ENCODE data around the gene PHYKPL.

Gene PHYKPL

DNA sequence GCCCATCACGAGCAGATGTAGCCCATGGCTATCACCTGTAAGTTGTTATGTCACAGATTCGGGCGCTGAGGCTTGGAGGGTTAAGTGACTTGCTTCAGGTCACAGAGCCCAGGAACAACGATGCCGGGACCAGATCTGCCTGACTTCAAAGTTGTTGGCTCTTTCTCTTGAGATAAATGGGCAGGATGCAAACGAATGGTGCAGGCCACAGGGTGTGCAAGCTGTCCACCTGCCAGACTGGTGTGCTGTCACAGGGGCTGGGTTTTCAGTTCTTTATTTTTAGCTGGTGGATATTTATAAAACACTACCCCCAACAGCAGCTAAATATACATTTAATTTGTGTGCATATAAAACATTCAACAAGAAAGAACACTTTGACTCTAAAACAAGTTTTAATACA lies 17.7 kb upstream of the PHYKPL start:
- Mint-ChIP-seq H3K4me1 (peaks cover 10% of the 10 kb centered on the region), H3K36me3 (ENCODE audit: low read depth) (no peaks in the 10 kb centered on the region)

GRCh38 chr5:178249191-178249989 lies 16.8 kb upstream of the PHYKPL start:
- no peak overlapping the region for H3K4me3 Mint-ChIP-seq
- no peaks in the 10 kb centered on the region for H3K27me3 Mint-ChIP-seq (ENCODE audit: low read depth)
- H3K27ac Mint-ChIP-seq: no peak overlapping the region
- peaks cover 10% of the 10 kb centered on the region for H3K4me1 Mint-ChIP-seq
- no peaks in the 10 kb centered on the region for H3K36me3 Mint-ChIP-seq (ENCODE audit: low read depth)
- no peak for TF ChIP-seq CTCF (IDR thresholded peaks at IDR 0.05; ENCODE audit: unreplicated experiment in 3 of 3)
- H3K9me3 Mint-ChIP-seq: no peaks in the 10 kb centered on the region

More for the DNA sequence above, 17.7 kb upstream of the PHYKPL start:
- no peak for TF ChIP-seq CTCF (IDR thresholded peaks at IDR 0.05; ENCODE audit: unreplicated experiment in 3 of 3)
- H3K27ac Mint-ChIP-seq: no peak overlapping the region
- H3K4me3 Mint-ChIP-seq: no peak overlapping the region
- H3K27me3 Mint-ChIP-seq (ENCODE audit: low read depth): peaks cover 2% of the 10 kb centered on the region
- no peaks in the 10 kb centered on the region for H3K9me3 Mint-ChIP-seq

DNA sequence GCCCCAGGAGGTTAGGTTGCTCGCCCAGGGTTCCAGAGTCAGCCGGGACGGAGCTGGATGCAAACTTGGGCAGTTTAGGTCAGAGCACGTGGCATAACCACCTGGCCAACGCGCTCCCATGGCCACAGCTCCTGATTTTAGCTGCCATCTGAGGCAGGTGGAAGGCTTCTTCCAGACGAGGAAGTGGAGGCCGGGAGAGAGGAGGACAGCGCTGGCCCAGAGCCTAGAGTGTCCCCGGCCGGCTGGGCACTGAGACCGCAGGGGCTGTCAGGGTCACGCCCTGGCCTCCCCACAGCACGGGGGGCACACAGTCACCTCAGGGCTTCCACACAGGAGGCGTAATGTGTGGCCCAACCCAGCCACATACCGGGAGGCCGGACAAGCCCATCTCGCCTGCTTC lies 16.1 kb upstream of the PHYKPL start:
- no peak overlapping the region for H3K4me3 Mint-ChIP-seq
- no peaks in the 10 kb centered on the region for H3K9me3 Mint-ChIP-seq
- peaks cover 10% of the 10 kb centered on the region for H3K4me1 Mint-ChIP-seq
- H3K36me3 Mint-ChIP-seq (ENCODE audit: low read depth): no peaks in the 10 kb centered on the region
- H3K27ac Mint-ChIP-seq: no peak overlapping the region
- no peak for TF ChIP-seq CTCF (IDR thresholded peaks at IDR 0.05; ENCODE audit: unreplicated experiment in 3 of 3)
- H3K27me3 Mint-ChIP-seq (ENCODE audit: low read depth): no peaks in the 10 kb centered on the region

DNA sequence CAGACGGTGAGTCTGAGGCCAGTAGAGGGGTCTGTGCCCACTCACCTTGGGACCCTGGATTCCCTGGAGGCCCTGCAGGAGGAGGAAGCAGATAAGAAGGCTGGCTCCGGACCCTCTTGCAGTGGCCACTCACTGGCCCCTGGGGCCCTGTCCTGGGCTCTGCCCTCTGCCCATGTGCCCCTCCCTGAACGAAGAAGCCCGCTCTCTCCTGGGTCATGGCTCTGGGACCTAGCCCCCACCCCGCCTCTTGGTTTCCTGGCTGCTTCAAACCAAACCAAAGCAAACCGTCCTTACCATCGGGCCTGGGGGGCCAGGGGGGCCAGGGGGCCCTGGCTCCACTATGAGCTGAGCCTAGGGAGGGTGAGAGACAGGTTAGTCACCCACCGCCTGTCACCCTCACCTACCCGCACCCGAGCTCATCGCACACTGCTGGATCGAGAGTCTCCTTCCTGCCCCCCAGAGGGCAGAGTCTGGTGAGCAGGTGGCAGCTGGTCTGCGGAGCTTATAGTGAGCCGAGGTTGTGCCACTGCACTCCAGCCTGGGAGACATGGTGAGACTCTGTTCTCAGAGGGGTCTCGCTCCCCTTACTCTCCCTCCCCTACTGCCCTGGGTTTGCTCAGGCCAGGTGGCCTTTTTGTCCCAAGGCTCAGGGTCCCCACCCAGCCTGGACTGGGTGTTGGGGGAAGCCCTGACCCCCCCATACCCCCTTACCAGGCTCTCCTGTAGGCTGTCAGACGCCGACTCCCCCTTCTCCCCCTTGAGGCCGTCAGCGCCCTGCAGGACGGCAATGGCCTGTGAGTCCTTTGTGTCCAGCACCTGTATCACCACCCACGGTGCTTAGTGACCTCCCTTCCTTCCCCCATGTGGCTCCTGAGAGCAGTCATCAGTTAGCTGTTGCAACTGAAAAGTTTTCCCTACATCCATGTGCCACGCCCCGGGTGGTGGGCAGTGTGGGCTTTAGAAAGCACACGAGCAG lies 15.2 kb upstream of the PHYKPL start:
- no peak overlapping the region for H3K4me3 Mint-ChIP-seq
- H3K27me3 Mint-ChIP-seq (ENCODE audit: low read depth): no peaks in the 10 kb centered on the region
- H3K4me1 Mint-ChIP-seq: peaks cover 10% of the 10 kb centered on the region
- no peaks in the 10 kb centered on the region for H3K9me3 Mint-ChIP-seq
- TF ChIP-seq CTCF (IDR thresholded peaks at IDR 0.05; ENCODE audit: unreplicated experiment in 3 of 3): no peak
- no peak overlapping the region for H3K27ac Mint-ChIP-seq
- H3K36me3 Mint-ChIP-seq (ENCODE audit: low read depth): no peaks in the 10 kb centered on the region

- H3K9me3 Mint-ChIP-seq: no peaks in the 10 kb centered on the region
- no peak for TF ChIP-seq CTCF (IDR thresholded peaks at IDR 0.05; ENCODE audit: unreplicated experiment in 3 of 3)
- H3K4me3 Mint-ChIP-seq: no peak overlapping the region
- H3K4me1 Mint-ChIP-seq: peaks cover 10% of the 10 kb centered on the region
- H3K36me3 Mint-ChIP-seq (ENCODE audit: low read depth): no peaks in the 10 kb centered on the region
- H3K27me3 Mint-ChIP-seq (ENCODE audit: low read depth): no peaks in the 10 kb centered on the region
- peak overlapping the region in 2 of 3 experiments; percentile 57 to 65 for H3K27ac Mint-ChIP-seq
These were observed 14.2 kb upstream of the PHYKPL start for GRCh38 chr5:178246624-178247279.
